T-helper 1 cell treated with Interleukin-12 subunit alpha and Interleukin-12 subunit beta and Interleukin-4 antibody, amounts not matched to agents 30 μg/mL and 1 μg/mL, for 36 hours (primary cell): Measurements from ENCODE around the gene MRPS11.
"Not testable (repeated sequence)": the region's sequence is repeated elsewhere in the genome, so short reads cannot be mapped to it uniquely, and the experiment has no call there.

Experiments used
- H3K27ac Mint-ChIP-seq: one replicate; pipeline ENCODE4 v1.8.0; 2021; ENCODE audit warnings: mild to moderate bottlenecking, mixed read lengths
- H3K27me3 Mint-ChIP-seq: one replicate; pipeline ENCODE4 v1.8.0; 2021; ENCODE audit warnings: low read depth, mixed read lengths
- H3K36me3 Mint-ChIP-seq: one replicate; pipeline ENCODE4 v1.8.0; 2021; ENCODE audit warnings: low read depth, mixed read lengths
- H3K4me1 Mint-ChIP-seq: one replicate; pipeline ENCODE4 v1.8.0; 2021; ENCODE audit warnings: low read depth, mixed read lengths
- H3K4me3 Mint-ChIP-seq: one replicate; pipeline ENCODE4 v1.8.0; 2021; ENCODE audit warnings: mild to moderate bottlenecking, moderate library complexity, mixed read lengths
- H3K9me3 Mint-ChIP-seq: one replicate; pipeline ENCODE4 v1.8.0; 2021; ENCODE audit warnings: mixed read lengths

The MRPS11 gene

GRCh38 chr15:88447741-88448140, 19.8 kb upstream of the MRPS11 start:
- Mint-ChIP-seq H3K27ac (no peak overlapping the region), H3K9me3 (peaks cover 14% of the 10 kb centered on the region), H3K36me3 (no peaks in the 10 kb centered on the region), H3K27me3 (peaks cover 24% of the 10 kb centered on the region), H3K4me1 (peaks cover 3% of the 10 kb centered on the region), H3K4me3 (no peak overlapping the region)

DNA sequence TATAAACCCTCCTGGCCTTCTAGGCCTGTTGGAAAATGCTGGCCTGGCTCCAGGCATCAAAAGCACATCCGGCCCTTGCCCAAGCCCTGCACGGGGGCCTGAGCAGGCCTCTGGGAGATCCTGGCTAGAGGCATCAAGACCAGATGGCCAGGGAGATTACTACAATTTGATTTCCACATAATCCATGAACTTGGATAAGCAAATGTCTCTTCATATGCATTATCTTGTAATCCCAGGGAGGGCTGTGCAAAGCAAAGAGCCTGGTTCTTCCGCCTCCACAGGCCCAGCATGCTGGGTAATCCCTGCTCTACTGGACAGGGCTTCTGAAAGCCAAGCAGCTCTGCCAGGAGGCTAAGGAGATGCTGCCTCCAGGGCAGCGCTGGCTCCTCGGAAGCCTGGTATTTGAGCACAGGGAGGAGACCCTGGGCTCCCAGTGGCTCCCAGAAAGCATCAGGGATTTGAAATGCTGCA, 18.5 kb upstream of the MRPS11 start:
- Mint-ChIP-seq H3K27me3 (peaks cover 11% of the 10 kb centered on the region), H3K27ac (no peak overlapping the region), H3K36me3 (no peaks in the 10 kb centered on the region), H3K4me1 (peaks cover 3% of the 10 kb centered on the region), H3K4me3 (no peak overlapping the region), H3K9me3 (peaks cover 4% of the 10 kb centered on the region)

DNA sequence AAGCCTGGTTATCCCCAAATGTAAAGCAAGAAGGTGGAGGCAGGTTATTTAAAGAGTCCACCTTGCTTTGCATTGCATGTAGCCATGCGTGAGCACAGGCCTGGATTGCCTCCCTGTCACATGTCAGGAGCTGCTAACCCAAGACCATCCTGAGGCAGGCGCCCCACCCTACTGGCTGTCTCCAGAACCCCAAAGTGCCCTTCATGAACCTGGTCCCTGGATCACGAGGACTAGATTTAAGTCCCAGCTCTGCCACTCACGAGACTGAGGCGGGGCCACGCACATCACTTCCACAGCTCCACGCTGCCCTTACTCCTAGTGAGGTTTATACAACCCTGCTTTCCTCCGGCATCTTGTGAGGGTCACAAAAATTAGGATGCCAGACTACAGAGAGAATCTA, 17.9 kb upstream of the MRPS11 start:
- Mint-ChIP-seq H3K4me1 (peaks cover 3% of the 10 kb centered on the region), H3K36me3 (no peaks in the 10 kb centered on the region), H3K4me3 (no peak overlapping the region), H3K9me3 (no peaks in the 10 kb centered on the region), H3K27me3 (peaks cover 6% of the 10 kb centered on the region), H3K27ac (no peak overlapping the region)

- Mint-ChIP-seq H3K36me3 (no peaks in the 10 kb centered on the region), H3K27ac (no peak overlapping the region), H3K4me1 (peaks cover 4% of the 10 kb centered on the region), H3K9me3 (no peaks in the 10 kb centered on the region), H3K4me3 (no peak overlapping the region), H3K27me3 (peaks cover 4% of the 10 kb centered on the region)
These were observed 17.2 kb upstream of the MRPS11 start for GRCh38 chr15:88450125-88450798.

DNA sequence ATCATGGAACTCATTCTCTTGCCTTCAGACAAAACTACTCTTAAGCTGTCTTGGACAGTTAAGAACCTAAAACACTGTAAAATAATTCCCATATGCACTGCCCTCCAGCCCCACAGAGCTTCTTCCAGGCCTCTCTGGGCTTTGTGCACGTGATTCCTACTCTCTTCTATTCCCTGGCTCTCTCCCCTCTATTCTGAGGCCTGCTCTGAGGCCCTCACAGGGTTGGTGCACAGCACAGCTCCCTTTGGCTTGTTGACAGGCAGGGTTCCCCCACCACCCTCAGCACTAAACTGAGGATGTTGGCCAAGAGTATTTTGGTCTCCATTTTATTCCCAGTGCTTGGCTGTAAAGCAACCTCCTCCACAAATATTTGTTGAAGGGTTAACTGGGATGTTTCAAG, 13.9 kb upstream of the MRPS11 start:
- H3K4me1 Mint-ChIP-seq = peaks cover 6% of the 10 kb centered on the region
- no peaks in the 10 kb centered on the region for H3K9me3 Mint-ChIP-seq
- H3K27me3 Mint-ChIP-seq = no peaks in the 10 kb centered on the region

DNA sequence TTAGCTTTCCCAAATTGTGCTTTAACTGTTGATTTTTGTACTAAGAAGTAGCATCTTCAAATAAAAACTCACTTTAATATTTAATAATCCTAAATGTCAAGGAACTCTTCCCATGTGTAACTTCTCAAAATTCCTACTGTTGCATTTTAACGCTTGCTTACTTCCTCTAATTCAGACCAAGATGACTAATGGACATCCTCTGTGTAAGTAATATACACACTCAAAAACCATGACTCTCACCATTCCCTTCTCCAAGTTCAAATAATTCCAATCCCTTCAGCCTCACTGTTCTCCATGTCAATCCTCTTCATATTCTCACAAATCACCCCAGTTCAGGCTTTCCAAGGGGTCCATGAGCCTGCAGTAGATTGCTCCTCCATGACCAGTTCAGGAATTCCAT, 13.3 kb upstream of the MRPS11 start:
- Mint-ChIP-seq H3K9me3 (no peaks in the 10 kb centered on the region), H3K4me1 (peaks cover 6% of the 10 kb centered on the region), H3K36me3 (peaks cover 7% of the 10 kb centered on the region)

More for the DNA sequence above, 13.9 kb upstream of the MRPS11 start:
- Mint-ChIP-seq H3K4me3 (no peak overlapping the region), H3K27ac (no peak overlapping the region), H3K36me3 (peaks cover 6% of the 10 kb centered on the region)

DNA sequence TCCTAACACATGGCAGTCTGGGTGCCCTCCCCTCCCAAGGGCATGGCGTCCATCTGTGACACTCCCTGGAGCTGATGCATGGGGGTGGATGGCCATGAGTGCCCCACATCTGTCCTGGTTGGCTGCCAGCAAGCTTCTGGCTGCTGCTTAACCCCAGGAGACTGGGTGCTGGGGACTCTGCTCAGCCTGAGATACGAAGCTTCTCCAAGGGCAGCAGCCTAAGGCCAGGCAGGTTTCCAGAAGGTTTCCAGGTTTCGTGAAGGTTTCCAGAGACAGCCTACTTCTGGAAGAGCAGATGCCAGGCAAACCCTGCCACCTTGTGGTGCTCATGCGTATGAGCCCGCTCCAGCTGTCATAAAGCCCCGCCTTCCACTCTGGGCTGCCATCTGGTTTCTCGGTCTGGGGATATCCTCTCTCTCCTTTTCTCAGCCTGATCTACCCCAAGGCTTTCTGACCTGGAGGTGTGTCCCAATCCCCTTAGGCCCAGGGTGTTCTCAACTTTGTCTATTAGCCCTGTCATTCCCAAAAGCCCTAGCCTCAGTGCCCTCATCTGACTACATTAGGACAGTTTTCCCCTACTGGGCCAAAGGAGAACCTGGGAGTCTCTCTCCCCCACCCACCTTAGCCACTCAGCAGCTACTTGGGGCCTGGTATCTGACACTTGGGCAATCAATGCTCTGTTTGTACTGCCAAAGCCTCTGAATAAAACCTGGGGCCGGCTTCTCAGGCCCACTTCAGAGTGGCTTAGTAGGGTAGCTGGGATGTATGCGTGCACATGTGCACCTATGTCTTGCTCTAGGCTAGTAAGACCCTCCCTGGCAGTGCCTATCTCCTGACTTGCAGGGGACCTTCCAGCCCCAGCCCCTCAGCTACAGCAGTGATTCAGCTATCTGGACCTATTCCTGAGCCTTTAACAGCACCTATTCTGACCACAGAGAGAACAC, 12.4 kb upstream of the MRPS11 start:
- Mint-ChIP-seq H3K27ac (no peak overlapping the region), H3K4me1 (peaks cover 3% of the 10 kb centered on the region), H3K36me3 (peaks cover 10% of the 10 kb centered on the region), H3K9me3 (no peaks in the 10 kb centered on the region), H3K27me3 (no peaks in the 10 kb centered on the region), H3K4me3 (no peak overlapping the region)

More for the DNA sequence above, 13.3 kb upstream of the MRPS11 start:
- Mint-ChIP-seq H3K4me3 (no peak overlapping the region), H3K27ac (no peak overlapping the region), H3K27me3 (no peaks in the 10 kb centered on the region)

GRCh38 chr15:88456733-88457132, 10.8 kb upstream of the MRPS11 start:
- Mint-ChIP-seq H3K4me1 (peaks cover 3% of the 10 kb centered on the region), H3K36me3 (peaks cover 15% of the 10 kb centered on the region), H3K27me3 (no peaks in the 10 kb centered on the region), H3K9me3 (no peaks in the 10 kb centered on the region), H3K4me3 (no peak overlapping the region), H3K27ac (no peak overlapping the region)

GRCh38 chr15:88463870-88464532, 3.5 kb upstream of the MRPS11 start:
- H3K36me3 Mint-ChIP-seq = peaks cover 40% of the 10 kb centered on the region
- H3K27ac Mint-ChIP-seq = peak overlapping the region; percentile 1
- H3K27me3 Mint-ChIP-seq = no peaks in the 10 kb centered on the region
- no peaks in the 10 kb centered on the region for H3K9me3 Mint-ChIP-seq
- no peak overlapping the region for H3K4me3 Mint-ChIP-seq
- H3K4me1 Mint-ChIP-seq = peaks cover 23% of the 10 kb centered on the region

DNA sequence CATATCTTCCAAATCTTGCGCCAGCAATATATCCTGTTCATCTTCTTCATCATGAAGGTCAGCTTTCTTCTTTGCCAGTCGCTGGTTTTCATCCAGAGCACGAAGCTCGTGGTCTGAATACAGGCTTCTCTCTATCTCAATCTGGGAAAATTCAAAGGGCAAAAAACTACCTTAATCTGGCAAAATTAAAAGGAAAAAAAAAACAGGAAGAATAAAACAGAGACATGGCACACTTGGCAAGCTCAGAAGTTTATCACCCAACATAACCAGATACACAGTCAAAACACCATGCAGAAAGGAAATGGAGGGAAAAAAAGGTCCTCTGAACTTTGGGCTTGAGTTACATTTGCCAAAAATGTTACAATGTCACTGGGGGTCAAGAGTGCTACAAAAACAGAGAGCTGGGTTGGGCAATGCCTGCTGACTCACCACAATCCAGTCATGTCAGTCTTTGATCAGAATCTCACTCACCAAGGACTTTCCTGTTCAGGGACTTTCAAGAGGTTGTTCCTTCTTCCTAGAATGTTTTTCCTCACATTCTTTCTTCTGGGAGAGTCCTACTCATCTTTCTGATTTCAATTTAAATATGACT, 1.8 kb upstream of the MRPS11 start:
- no peaks in the 10 kb centered on the region for H3K27me3 Mint-ChIP-seq
- peaks cover 23% of the 10 kb centered on the region for H3K4me1 Mint-ChIP-seq
- peaks cover 35% of the 10 kb centered on the region for H3K36me3 Mint-ChIP-seq
- peak overlapping the region; percentile 35 for H3K27ac Mint-ChIP-seq
- peak overlapping the region; percentile 95 for H3K4me3 Mint-ChIP-seq
- no peaks in the 10 kb centered on the region for H3K9me3 Mint-ChIP-seq

GRCh38 chr15:88467935-88468528, 524 bp downstream of the MRPS11 start:
- Mint-ChIP-seq H3K9me3 (no peaks in the 10 kb centered on the region), H3K4me1 (peaks cover 32% of the 10 kb centered on the region), H3K4me3 (peak overlapping the region; percentile 95), H3K27me3 (no peaks in the 10 kb centered on the region), H3K36me3 (peaks cover 33% of the 10 kb centered on the region), H3K27ac (peak overlapping the region; percentile 98)

GRCh38 chr15:88468721-88469120, 1.2 kb downstream of the MRPS11 start:
- Mint-ChIP-seq H3K4me1 (peaks cover 32% of the 10 kb centered on the region), H3K36me3 (peaks cover 26% of the 10 kb centered on the region), H3K4me3 (peak overlapping the region; percentile 95)
- H3K9me3 Mint-ChIP-seq, H3K27ac Mint-ChIP-seq, H3K27me3 Mint-ChIP-seq: not testable (repeated sequence)

- Mint-ChIP-seq H3K27me3 (no peaks in the 10 kb centered on the region), H3K9me3 (no peaks in the 10 kb centered on the region), H3K36me3 (peaks cover 23% of the 10 kb centered on the region), H3K4me3 (no peak overlapping the region), H3K27ac (no peak overlapping the region), H3K4me1 (peaks cover 29% of the 10 kb centered on the region)
These were observed 1.8 kb downstream of the MRPS11 start for GRCh38 chr15:88469321-88469720.
